Caco-2 (cell line): ENCODE data around the gene RNF128. TPM values are rescaled to one million over a fixed set of nuclear protein-coding genes. Genes with fewer than 3 reads are reported as not detected.

Experiments
- BruUV-seq: library from RNA; stranded (reverse); fragments of 400-500 nt; replicated peaks from 2 replicates; lab custom pipeline; 2021; lab: Mats Ljungman, UMichigan
- CTCF ChIA-PET: fragments of 300-600 bp; sonication (Branson Sonifier 250); formaldehyde crosslinking; loops from one replicate; lab custom pipeline; 2022; ENCODE audit warnings: antibody characterized with exemption; lab: Charles Lee
- POLR2A ChIA-PET: fragments of 300-600 bp; sonication (Branson Sonifier 250); formaldehyde crosslinking; loops from one replicate; lab custom pipeline; 2022; ENCODE audit warnings: antibody characterized with exemption; lab: Charles Lee
- DNase-seq, 2 experiments: peaks; one replicate each; pipeline versions ENCODE4 v3.0.0 to v3.0.0-alpha.2; 2020 to 2022
- H3K27me3 ChIP-seq: replicated peaks from 2 replicates; pipeline ENCODE4 v1.6.0; 2011; ENCODE audit warnings: low read length; ENCODE audit not compliant: control insufficient read depth, insufficient read depth
- H3K36me3 ChIP-seq: 2 replicates; pipeline ENCODE4 v1.5.1; 2011; ENCODE audit warnings: low read length; ENCODE audit not compliant: control insufficient read depth, insufficient read depth
- H3K4me1 ChIP-seq: fragments of 250-450 bp; sonication (Bioruptor Pico); 2 replicates; pipeline ENCODE4 v1.5.1; 2020; ENCODE audit warnings: mild to moderate bottlenecking
- H3K4me3 ChIP-seq: 2 replicates; pipeline ENCODE4 v1.5.1; 2011; ENCODE audit warnings: low read depth, mild to moderate bottlenecking, control low read depth, low read length
- H3K9me3 ChIP-seq: fragments of 250-450 bp; sonication (Bioruptor Pico); 2 replicates; pipeline ENCODE4 v1.5.1; 2020; ENCODE audit warnings: mild to moderate bottlenecking, moderate library complexity
- H3K27ac Mint-ChIP-seq: one replicate; pipeline ENCODE4 v1.8.0; 2022; ENCODE audit warnings: mixed read lengths; ENCODE audit not compliant: unreplicated experiment
- H3K27me3 Mint-ChIP-seq: one replicate; pipeline ENCODE4 v1.8.0; 2022; ENCODE audit warnings: mixed read lengths; ENCODE audit not compliant: insufficient read depth, unreplicated experiment
- H3K36me3 Mint-ChIP-seq: one replicate; pipeline ENCODE4 v1.8.0; 2022; ENCODE audit warnings: mild to moderate bottlenecking, mixed read lengths; ENCODE audit not compliant: insufficient read depth, unreplicated experiment
- H3K4me1 Mint-ChIP-seq: one replicate; pipeline ENCODE4 v1.8.0; 2022; ENCODE audit warnings: low read depth, mixed read lengths; ENCODE audit not compliant: unreplicated experiment
- H3K4me3 Mint-ChIP-seq: one replicate; pipeline ENCODE4 v1.8.0; 2022; ENCODE audit warnings: mild to moderate bottlenecking, moderate library complexity, mixed read lengths; ENCODE audit not compliant: unreplicated experiment
- H3K9me3 Mint-ChIP-seq: one replicate; pipeline ENCODE4 v1.8.0; 2022; ENCODE audit warnings: mixed read lengths; ENCODE audit not compliant: unreplicated experiment
- CTCF ChIP-seq, 2 experiments: fragments of 200-600 bp in 1 of 2; IDR thresholded peaks; 1 replicate in 1 of 2; 2 replicates in 1 of 2; pipeline versions ENCODE4 v1.5.1 to v1.8.0; 2011 to 2022; ENCODE audit warnings: antibody characterized with exemption in 1 of 2, control low read depth in 1 of 2, inconsistent platforms in 1 of 2, low read depth in 1 of 2, low read length in 1 of 2, mild to moderate bottlenecking in 1 of 2, moderate library complexity in 1 of 2; ENCODE audit not compliant: insufficient read depth in 1 of 2, severe bottlenecking in 1 of 2, unreplicated experiment in 1 of 2
- intact Hi-C: fragments of 100-400 bp; cut with micrococcal nuclease; formaldehyde crosslinking; loops from one replicate; pipeline ENCODE4 v1.10.0; 2022; ENCODE audit not compliant: unreplicated experiment
- total RNA-seq: library from RNA; stranded (reverse); gene quantifications from 2 replicates; pipeline ENCODE4 v1.2.3, GENCODE V29; 2022

The RNF128 gene
- total RNA-seq, 1 experiment from 2014 or later, result 42.4 TPM

- Histone ChIP-seq H3K27me3 (no peaks in the 10 kb centered on the region), H3K36me3 (no peaks in the 10 kb centered on the region), H3K4me1 (peaks cover 25% of the 10 kb centered on the region), H3K4me3 (no peak overlapping the region), H3K9me3 (no peaks in the 10 kb centered on the region)
- H3K4me1 Mint-ChIP-seq, result peaks cover 12% of the 10 kb centered on the region
- TF ChIP-seq CTCF (IDR thresholded peaks at IDR 0.05; ENCODE audit: insufficient read depth in 1 of 2, low read depth in 1 of 2, low read length in 1 of 2, severe bottlenecking in 1 of 2, unreplicated experiment in 1 of 2), result no peak
- BruUV-seq, result no TSS peak
- ChIA-PET CTCF (no interaction called here), POLR2A (no interaction called here)
- no peaks in the 10 kb centered on the region for H3K27me3 Mint-ChIP-seq
- no peak overlapping the region for H3K27ac Mint-ChIP-seq
- no peaks in the 10 kb centered on the region for H3K36me3 Mint-ChIP-seq
- no peak overlapping the region for H3K4me3 Mint-ChIP-seq
- intact Hi-C loops, result no loop called here
- no peak for DNase-seq
- no peaks in the 10 kb centered on the region for H3K9me3 Mint-ChIP-seq
Observed at GRCh38 chrX:106734827-106735226, 8.3 kb downstream of the RNF128 start.

- CTCF ChIA-PET, result no interaction called here
- no peaks in the 10 kb centered on the region for H3K4me1 Mint-ChIP-seq
Observed at GRCh38 chrX:106740193-106740780, 13.8 kb downstream of the RNF128 start.

GRCh38 chrX:106742193-106742592, 15.7 kb downstream of the RNF128 start:
- no peak for TF ChIP-seq CTCF (IDR thresholded peaks at IDR 0.05; ENCODE audit: insufficient read depth in 1 of 2, low read depth in 1 of 2, low read length in 1 of 2, severe bottlenecking in 1 of 2, unreplicated experiment in 1 of 2)
- H3K27me3 ChIP-seq, result no peaks in the 10 kb centered on the region
- H3K4me3 ChIP-seq, result no peak overlapping the region
- Mint-ChIP-seq H3K9me3 (no peaks in the 10 kb centered on the region), H3K27me3 (no peaks in the 10 kb centered on the region), H3K4me1 (no peaks in the 10 kb centered on the region), H3K4me3 (peak overlapping the region; percentile 48), H3K36me3 (no peaks in the 10 kb centered on the region), H3K27ac (peak overlapping the region; percentile 22)
- ChIA-PET POLR2A (interaction anchor here (1.0 kb wide), 1 partner anchor 39 kb away, joined by 3 read pairs; no protein-coding TSS in a partner anchor), CTCF (interaction anchor here (1.1 kb wide), 1 partner anchor 50 kb away, joined by 6 read pairs; no protein-coding TSS in a partner anchor)
- H3K9me3 ChIP-seq, result no peaks in the 10 kb centered on the region
- BruUV-seq, result no TSS peak
- H3K36me3 ChIP-seq, result no peaks in the 10 kb centered on the region
- H3K4me1 ChIP-seq, result peaks cover 19% of the 10 kb centered on the region
- intact Hi-C loops, result loop anchor here (1.0 to 2.0 kb wide), 5 partner anchors 15 to 61 kb away; partner anchors contain the start of genes RNF128 and TBC1D8B
- peak; percentile 45 to 59 for DNase-seq

More at GRCh38 chrX:106740193-106740780, 13.8 kb downstream of the RNF128 start:
- no peak overlapping the region for H3K4me3 Mint-ChIP-seq
- intact Hi-C loops, result no loop called here
- H3K4me1 ChIP-seq, result peaks cover 19% of the 10 kb centered on the region
- POLR2A ChIA-PET, result no interaction called here
- BruUV-seq, result no TSS peak
- no peak overlapping the region for H3K4me3 ChIP-seq
- H3K27me3 Mint-ChIP-seq, result no peaks in the 10 kb centered on the region
- H3K27me3 ChIP-seq, result no peaks in the 10 kb centered on the region
- H3K36me3 ChIP-seq, result no peaks in the 10 kb centered on the region
- DNase-seq, result no peak
- H3K36me3 Mint-ChIP-seq, result no peaks in the 10 kb centered on the region
- H3K9me3 Mint-ChIP-seq, result no peaks in the 10 kb centered on the region
- H3K9me3 ChIP-seq, result no peaks in the 10 kb centered on the region
- no peak for TF ChIP-seq CTCF (IDR thresholded peaks at IDR 0.05; ENCODE audit: insufficient read depth in 1 of 2, low read depth in 1 of 2, low read length in 1 of 2, severe bottlenecking in 1 of 2, unreplicated experiment in 1 of 2)
- H3K27ac Mint-ChIP-seq, result no peak overlapping the region
